HepG2 (cell line): ENCODE measurements around the gene TTF2. TPM values are rescaled to one million over a fixed set of nuclear protein-coding genes. Genes with fewer than 3 reads are reported as not detected.

Experiments
- DMAP1 ChIP-seq: IDR thresholded peaks from 2 replicates; pipeline ENCODE4 v1.6.1; 2016
- HCFC1 ChIP-seq: fragments of 150-350 bp; IDR thresholded peaks from 2 replicates; pipeline ENCODE4 v1.6.1; 2014; ENCODE audit warnings: low read depth, low read length
- HINFP ChIP-seq: sonication (generic); formaldehyde crosslinking; IDR thresholded peaks from 2 replicates; pipeline ENCODE4 v1.4.0; 2020; ENCODE audit warnings: low read depth, mild to moderate bottlenecking, missing genetic modification reagents
- HNRNPUL1 ChIP-seq: fragments of 200-400 bp; formaldehyde crosslinking; IDR thresholded peaks from 2 replicates; pipeline ENCODE4 v1.6.1; 2017; ENCODE audit warnings: low read depth, mild to moderate bottlenecking, low read length, moderate library complexity
- ISX ChIP-seq: sonication (generic); formaldehyde crosslinking; conservative IDR thresholded peaks from 2 replicates; pipeline ENCODE4 v1.5.0; 2020; ENCODE audit warnings: missing genetic modification reagents
- KDM3A ChIP-seq: IDR thresholded peaks from 2 replicates; pipeline ENCODE4 v1.6.1; 2018; ENCODE audit warnings: low read depth, missing compliant biosample characterization
- MAX ChIP-seq: IDR thresholded peaks from 2 replicates; pipeline ENCODE4 v1.6.1; 2012; ENCODE audit warnings: inconsistent platforms
- NFKBIZ ChIP-seq: IDR thresholded peaks from 2 replicates; pipeline ENCODE4 v1.6.1; 2018; ENCODE audit warnings: missing genetic modification reagents, missing compliant biosample characterization
- SATB2 ChIP-seq: sonication (generic); formaldehyde crosslinking; IDR thresholded peaks from 2 replicates; pipeline ENCODE4 v1.5.0; 2020; ENCODE audit warnings: missing genetic modification reagents
- YEATS4 ChIP-seq: sonication (generic); formaldehyde crosslinking; IDR thresholded peaks from 2 replicates; pipeline ENCODE4 v1.4.0; 2020; ENCODE audit warnings: missing genetic modification reagents, borderline replicate concordance
- ZC3H13 ChIP-seq: sonication (generic); formaldehyde crosslinking; IDR thresholded peaks from 2 replicates; pipeline ENCODE4 v1.8.1; 2023; ENCODE audit warnings: mild to moderate bottlenecking, missing genetic modification reagents, moderate library complexity
- ZFP36 ChIP-seq: fragments of 150-350 bp; IDR thresholded peaks from 2 replicates; pipeline ENCODE4 v1.6.1; 2018; ENCODE audit warnings: borderline replicate concordance, low read length, low read depth; ENCODE audit not compliant: partially characterized antibody
- ZFP82 ChIP-seq: sonication (generic); formaldehyde crosslinking; IDR thresholded peaks from 2 replicates; pipeline ENCODE4 v1.5.1; 2020; ENCODE audit warnings: mild to moderate bottlenecking, missing genetic modification reagents, borderline replicate concordance
- ZNF10 ChIP-seq: sonication (generic); formaldehyde crosslinking; IDR thresholded peaks from 2 replicates; pipeline ENCODE4 v1.4.0; 2020; ENCODE audit warnings: mild to moderate bottlenecking, low read depth, missing genetic modification reagents, borderline replicate concordance
- ZNF296 ChIP-seq: sonication (generic); formaldehyde crosslinking; conservative IDR thresholded peaks from 2 replicates; pipeline ENCODE4 v1.5.0; 2020; ENCODE audit warnings: mild to moderate bottlenecking, missing genetic modification reagents
- ZNF331 ChIP-seq: sonication (generic); formaldehyde crosslinking; IDR thresholded peaks from 2 replicates; pipeline ENCODE4 v1.4.0; 2020; ENCODE audit warnings: missing genetic modification reagents
- ZNF468 ChIP-seq: sonication (generic); formaldehyde crosslinking; IDR thresholded peaks from 2 replicates; pipeline ENCODE4 v1.8.0; 2022; ENCODE audit warnings: mild to moderate bottlenecking, moderate library complexity, missing genetic modification reagents
- ZNF547 ChIP-seq: sonication (generic); formaldehyde crosslinking; IDR thresholded peaks from 2 replicates; pipeline ENCODE4 v1.5.1; 2020; ENCODE audit warnings: mild to moderate bottlenecking, missing genetic modification reagents
- ZNF724P ChIP-seq: sonication (generic); formaldehyde crosslinking; IDR thresholded peaks from 2 replicates; pipeline ENCODE4 v1.8.0; 2022; ENCODE audit warnings: missing genetic modification reagents, borderline replicate concordance
- polyA plus RNA-seq, 8 experiments: library from polyadenylated mRNA; depleted of rRNA in 3 of 8; stranded (reverse) in 7 of 8; unstranded in 1 of 8; fragments of >200 nt; fragmentation: Illumina TruSeq in 4 of 8; extraction: Trizol in 4 of 8; gene quantifications; 2 replicates each; pipeline versions ENCODE4 v1.2.1 to v1.2.3, GENCODE V29; 2011 to 2016; ENCODE audit warnings: low read depth in 4 of 8, missing spikeins in 1 of 8, mixed read lengths in 1 of 8; ENCODE audit not compliant: insufficient read depth in 1 of 8
- total RNA-seq, 5 experiments: library from RNA; depleted of rRNA; stranded (reverse); fragments of >200 nt; fragmentation: Illumina TruSeq; extraction: Trizol; gene quantifications; 2 replicates each; pipeline ENCODE4 v1.2.3, GENCODE V29; 2016; ENCODE audit warnings: low read depth in 1 of 5
- TF ChIP-seq, protein P1 (sequence below): sonication (generic); formaldehyde crosslinking; IDR thresholded peaks from 2 replicates; pipeline ENCODE4 v1.9.0; 2022; ENCODE audit warnings: missing genetic modification reagents, mild to moderate bottlenecking, borderline replicate concordance
- TF ChIP-seq, protein P2 (sequence below): sonication (generic); formaldehyde crosslinking; conservative IDR thresholded peaks from 2 replicates; pipeline ENCODE4 v1.4.0; 2020; ENCODE audit warnings: missing genetic modification reagents
- TF ChIP-seq, protein P3 (sequence below): sonication (generic); formaldehyde crosslinking; IDR thresholded peaks from 2 replicates; pipeline ENCODE4 v1.4.0; 2020; ENCODE audit warnings: missing genetic modification reagents
- TF ChIP-seq, protein P4 (sequence below): sonication (generic); formaldehyde crosslinking; IDR thresholded peaks from 2 replicates; pipeline ENCODE4 v1.4.0; 2020; ENCODE audit warnings: mild to moderate bottlenecking, low read depth, missing genetic modification reagents

TTF2 gene
- total and polyA plus RNA-seq, 2 of the 13 experiments (the other 11 are each of a cell fraction or from before 2014, with no cell fraction given): 12.8 to 48.9 TPM

DNA sequence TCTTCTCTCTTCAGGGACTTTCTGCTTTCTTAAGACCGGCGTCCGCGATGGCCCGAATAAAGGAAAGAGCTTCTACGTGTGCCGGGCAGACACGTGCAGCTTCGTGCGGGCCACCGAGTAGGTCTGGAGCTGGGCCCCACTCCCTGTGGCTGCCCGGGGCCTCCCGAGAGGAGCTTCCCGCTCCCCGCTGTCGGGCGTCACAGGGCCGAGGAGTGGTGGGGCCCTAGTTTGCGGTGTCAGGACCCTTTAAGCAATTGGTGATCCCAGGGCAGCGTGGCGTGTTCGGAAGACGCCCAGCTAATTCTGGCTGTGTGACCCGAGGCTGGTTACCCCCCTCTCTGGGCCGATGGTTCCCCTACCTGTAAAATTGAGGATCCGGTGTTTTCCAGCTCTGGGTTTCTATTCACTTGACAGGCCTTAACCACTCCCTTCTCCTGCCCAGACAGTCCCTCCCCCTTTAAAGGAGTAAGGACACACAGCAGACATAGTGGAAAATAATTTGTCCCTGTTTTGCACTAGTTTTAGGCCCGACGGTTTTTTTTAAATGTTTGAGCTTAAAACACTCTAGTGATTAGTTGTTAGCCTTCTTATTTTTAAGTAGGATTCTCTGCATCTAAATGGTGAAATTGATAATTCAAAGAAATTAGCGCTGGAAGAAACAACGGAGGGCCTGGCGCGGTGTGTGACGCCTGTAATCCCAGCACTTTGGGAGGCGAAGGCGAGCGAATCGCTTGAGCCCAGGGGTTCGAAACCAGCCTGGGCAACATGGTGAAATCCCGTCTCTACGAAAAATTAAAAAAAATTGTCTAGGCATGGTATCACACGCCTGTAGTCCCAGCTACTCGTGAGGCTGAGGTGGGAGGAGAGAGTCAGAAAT lies 553 bp downstream of the TTF2 start (continued):
- TF ChIP-seq, protein P1, sequence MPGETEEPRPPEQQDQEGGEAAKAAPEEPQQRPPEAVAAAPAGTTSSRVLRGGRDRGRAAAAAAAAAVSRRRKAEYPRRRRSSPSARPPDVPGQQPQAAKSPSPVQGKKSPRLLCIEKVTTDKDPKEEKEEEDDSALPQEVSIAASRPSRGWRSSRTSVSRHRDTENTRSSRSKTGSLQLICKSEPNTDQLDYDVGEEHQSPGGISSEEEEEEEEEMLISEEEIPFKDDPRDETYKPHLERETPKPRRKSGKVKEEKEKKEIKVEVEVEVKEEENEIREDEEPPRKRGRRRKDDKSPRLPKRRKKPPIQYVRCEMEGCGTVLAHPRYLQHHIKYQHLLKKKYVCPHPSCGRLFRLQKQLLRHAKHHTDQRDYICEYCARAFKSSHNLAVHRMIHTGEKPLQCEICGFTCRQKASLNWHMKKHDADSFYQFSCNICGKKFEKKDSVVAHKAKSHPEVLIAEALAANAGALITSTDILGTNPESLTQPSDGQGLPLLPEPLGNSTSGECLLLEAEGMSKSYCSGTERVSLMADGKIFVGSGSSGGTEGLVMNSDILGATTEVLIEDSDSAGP: peak; percentile 52; the same call in 1 of the 2 replicates
- no peak for TF ChIP-seq ZNF468
- no peak for TF ChIP-seq HNRNPUL1
- peak; percentile 49 for TF ChIP-seq MAX
- TF ChIP-seq ISX (CRISPR knock-in tag): no peak
- no peak for TF ChIP-seq ZC3H13 (CRISPR knock-in tag)
- TF ChIP-seq, protein P2, sequence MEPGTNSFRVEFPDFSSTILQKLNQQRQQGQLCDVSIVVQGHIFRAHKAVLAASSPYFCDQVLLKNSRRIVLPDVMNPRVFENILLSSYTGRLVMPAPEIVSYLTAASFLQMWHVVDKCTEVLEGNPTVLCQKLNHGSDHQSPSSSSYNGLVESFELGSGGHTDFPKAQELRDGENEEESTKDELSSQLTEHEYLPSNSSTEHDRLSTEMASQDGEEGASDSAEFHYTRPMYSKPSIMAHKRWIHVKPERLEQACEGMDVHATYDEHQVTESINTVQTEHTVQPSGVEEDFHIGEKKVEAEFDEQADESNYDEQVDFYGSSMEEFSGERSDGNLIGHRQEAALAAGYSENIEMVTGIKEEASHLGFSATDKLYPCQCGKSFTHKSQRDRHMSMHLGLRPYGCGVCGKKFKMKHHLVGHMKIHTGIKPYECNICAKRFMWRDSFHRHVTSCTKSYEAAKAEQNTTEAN (CRISPR knock-in tag): 0 out of 2 replicates have a peak, but pooled peaks have one; percentile 26
- TF ChIP-seq DMAP1 (CRISPR knock-in tag): peak; percentile 18; the same call in 1 of the 2 replicates
- TF ChIP-seq NFKBIZ (CRISPR knock-in tag): no peak
- TF ChIP-seq ZNF10 (CRISPR knock-in tag): no peak
- TF ChIP-seq, protein P3, sequence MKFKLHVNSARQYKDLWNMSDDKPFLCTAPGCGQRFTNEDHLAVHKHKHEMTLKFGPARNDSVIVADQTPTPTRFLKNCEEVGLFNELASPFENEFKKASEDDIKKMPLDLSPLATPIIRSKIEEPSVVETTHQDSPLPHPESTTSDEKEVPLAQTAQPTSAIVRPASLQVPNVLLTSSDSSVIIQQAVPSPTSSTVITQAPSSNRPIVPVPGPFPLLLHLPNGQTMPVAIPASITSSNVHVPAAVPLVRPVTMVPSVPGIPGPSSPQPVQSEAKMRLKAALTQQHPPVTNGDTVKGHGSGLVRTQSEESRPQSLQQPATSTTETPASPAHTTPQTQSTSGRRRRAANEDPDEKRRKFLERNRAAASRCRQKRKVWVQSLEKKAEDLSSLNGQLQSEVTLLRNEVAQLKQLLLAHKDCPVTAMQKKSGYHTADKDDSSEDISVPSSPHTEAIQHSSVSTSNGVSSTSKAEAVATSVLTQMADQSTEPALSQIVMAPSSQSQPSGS: no peak
- no peak for TF ChIP-seq ZFP82
- TF ChIP-seq ZNF296 (CRISPR knock-in tag): no peak
- no peak for TF ChIP-seq ZFP36
- TF ChIP-seq ZNF724P: no peak
- TF ChIP-seq, protein P4, sequence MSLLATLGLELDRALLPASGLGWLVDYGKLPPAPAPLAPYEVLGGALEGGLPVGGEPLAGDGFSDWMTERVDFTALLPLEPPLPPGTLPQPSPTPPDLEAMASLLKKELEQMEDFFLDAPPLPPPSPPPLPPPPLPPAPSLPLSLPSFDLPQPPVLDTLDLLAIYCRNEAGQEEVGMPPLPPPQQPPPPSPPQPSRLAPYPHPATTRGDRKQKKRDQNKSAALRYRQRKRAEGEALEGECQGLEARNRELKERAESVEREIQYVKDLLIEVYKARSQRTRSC (CRISPR knock-in tag): no peak
- TF ChIP-seq SATB2 (CRISPR knock-in tag): no peak
- TF ChIP-seq HINFP (CRISPR knock-in tag): 0 out of 2 replicates have a peak, but pooled peaks have one; percentile 34
- TF ChIP-seq ZNF547 (CRISPR knock-in tag): no peak
- TF ChIP-seq YEATS4 (CRISPR knock-in tag): peak; percentile 58; the same call in 1 of the 2 replicates
- no peak for TF ChIP-seq KDM3A (CRISPR knock-in tag)
- no peak for TF ChIP-seq HCFC1
- TF ChIP-seq ZNF331: no peak
